ENCODE data around the gene TOGARAM2. TPM values are rescaled to one million over a fixed set of nuclear protein-coding genes. Genes with fewer than 3 reads are reported as not detected.
A peak's percentile ranks its signal among the peaks of the same experiment; 100 is the strongest.

The TOGARAM2 gene
- polyA plus RNA-seq, 4 donors = under 0.01 to 1.1 (median 0.79) TPM

GRCh38 chr2:29061616-29062015 lies 80.5 kb downstream of the TOGARAM2 start:
- H3K27ac ChIP-seq (ENCODE audit: low read depth in 1 of 3, low read length in 2 of 3) = no peak overlapping the region
- H3K36me3 ChIP-seq (ENCODE audit: control insufficient read depth in 3 of 3, insufficient read depth in 2 of 3, low read depth in 1 of 3, low read length in 3 of 3) = no peaks in the 10 kb centered on the region
- no peaks in the 10 kb centered on the region for H3K27me3 ChIP-seq (ENCODE audit: control insufficient read depth in 3 of 3, insufficient read depth in 3 of 3, low read length in 3 of 3)
- no peak for DNase-seq
- FAIRE-seq = no peak
- H3K9me3 ChIP-seq (ENCODE audit: control insufficient read depth in 2 of 2, insufficient read depth in 1 of 2, low read depth in 1 of 2, low read length in 1 of 2) = no peaks in the 10 kb centered on the region
- H3K4me3 ChIP-seq (ENCODE audit: low read depth in 1 of 3, low read length in 3 of 3) = no peak overlapping the region
- no peaks in the 10 kb centered on the region for H3K4me1 ChIP-seq (ENCODE audit: control insufficient read depth in 3 of 3, insufficient read depth in 2 of 3, low read depth in 1 of 3, low read length in 2 of 3)
- WGBS, 3 donors = 80 to 94% (median 89%) methylated on average over 3 of the region's 3 CpGs

DNA sequence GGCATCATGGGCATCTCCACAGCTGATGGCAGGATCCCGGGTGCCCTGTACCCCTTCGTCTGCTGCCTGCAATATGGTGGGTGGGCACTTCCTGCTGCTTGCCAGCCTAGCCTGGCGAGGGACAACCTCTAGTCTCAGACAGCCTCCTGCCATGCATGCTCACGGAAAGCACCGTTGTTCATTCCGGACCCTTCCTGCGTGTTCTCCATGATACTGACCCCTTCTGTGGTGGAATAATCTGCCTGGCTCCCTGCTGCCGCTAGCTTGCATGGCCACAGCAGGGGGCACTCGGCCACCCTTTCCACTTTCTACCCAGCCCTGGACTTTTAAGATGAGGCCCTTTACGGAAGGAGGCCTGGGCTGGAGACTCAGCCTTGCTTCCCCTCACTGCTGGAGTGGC lies 81.3 kb downstream of the TOGARAM2 start:
- H3K9me3 ChIP-seq (ENCODE audit: control insufficient read depth in 2 of 2, insufficient read depth in 1 of 2, low read depth in 1 of 2, low read length in 1 of 2) = no peaks in the 10 kb centered on the region
- no peak for FAIRE-seq
- DNase-seq = no peak
- no peak overlapping the region for H3K27ac ChIP-seq (ENCODE audit: low read depth in 1 of 3, low read length in 2 of 3)
- no peak overlapping the region for H3K4me3 ChIP-seq (ENCODE audit: low read depth in 1 of 3, low read length in 3 of 3)
- WGBS, 3 donors = 93 to 96% (median 95%) methylated on average over 10 of the region's 10 CpGs
- H3K36me3 ChIP-seq (ENCODE audit: control insufficient read depth in 3 of 3, insufficient read depth in 2 of 3, low read depth in 1 of 3, low read length in 3 of 3) = no peaks in the 10 kb centered on the region
- H3K27me3 ChIP-seq (ENCODE audit: control insufficient read depth in 3 of 3, insufficient read depth in 3 of 3, low read length in 3 of 3) = no peaks in the 10 kb centered on the region
- no peaks in the 10 kb centered on the region for H3K4me1 ChIP-seq (ENCODE audit: control insufficient read depth in 3 of 3, insufficient read depth in 2 of 3, low read depth in 1 of 3, low read length in 2 of 3)

DNA sequence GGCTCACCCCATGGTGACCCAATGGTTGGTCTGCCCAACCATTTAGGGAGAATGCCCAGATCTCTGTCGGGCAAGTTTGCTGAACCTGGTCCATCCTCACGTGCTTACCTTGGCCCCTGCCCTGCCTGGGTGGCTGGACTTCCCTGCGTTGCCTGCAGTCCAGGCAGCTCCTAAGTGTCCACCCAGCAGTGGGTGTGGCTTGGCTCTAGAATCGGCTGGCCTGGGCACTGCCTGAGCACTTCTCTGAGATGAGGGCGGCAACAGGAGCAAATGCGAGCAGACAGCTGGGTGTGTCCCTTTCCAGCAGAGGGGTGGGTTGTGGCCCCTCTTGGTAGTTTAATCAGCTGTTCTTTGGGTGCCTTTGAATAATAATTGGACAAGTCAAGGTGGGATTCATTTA lies 82.0 kb downstream of the TOGARAM2 start:
- Histone ChIP-seq H3K27ac (ENCODE audit: low read depth in 1 of 3, low read length in 2 of 3) (no peak overlapping the region), H3K9me3 (ENCODE audit: control insufficient read depth in 2 of 2, insufficient read depth in 1 of 2, low read depth in 1 of 2, low read length in 1 of 2) (no peaks in the 10 kb centered on the region), H3K4me3 (ENCODE audit: low read depth in 1 of 3, low read length in 3 of 3) (no peak overlapping the region), H3K36me3 (ENCODE audit: control insufficient read depth in 3 of 3, insufficient read depth in 2 of 3, low read depth in 1 of 3, low read length in 3 of 3) (no peaks in the 10 kb centered on the region), H3K27me3 (ENCODE audit: control insufficient read depth in 3 of 3, insufficient read depth in 3 of 3, low read length in 3 of 3) (no peaks in the 10 kb centered on the region), H3K4me1 (ENCODE audit: control insufficient read depth in 3 of 3, insufficient read depth in 2 of 3, low read depth in 1 of 3, low read length in 2 of 3) (no peaks in the 10 kb centered on the region)
- FAIRE-seq (no peak), DNase-seq (no peak)
- WGBS, 3 donors = 72 to 87% (median 78%) methylated on average over 6 of the region's 6 CpGs

DNA sequence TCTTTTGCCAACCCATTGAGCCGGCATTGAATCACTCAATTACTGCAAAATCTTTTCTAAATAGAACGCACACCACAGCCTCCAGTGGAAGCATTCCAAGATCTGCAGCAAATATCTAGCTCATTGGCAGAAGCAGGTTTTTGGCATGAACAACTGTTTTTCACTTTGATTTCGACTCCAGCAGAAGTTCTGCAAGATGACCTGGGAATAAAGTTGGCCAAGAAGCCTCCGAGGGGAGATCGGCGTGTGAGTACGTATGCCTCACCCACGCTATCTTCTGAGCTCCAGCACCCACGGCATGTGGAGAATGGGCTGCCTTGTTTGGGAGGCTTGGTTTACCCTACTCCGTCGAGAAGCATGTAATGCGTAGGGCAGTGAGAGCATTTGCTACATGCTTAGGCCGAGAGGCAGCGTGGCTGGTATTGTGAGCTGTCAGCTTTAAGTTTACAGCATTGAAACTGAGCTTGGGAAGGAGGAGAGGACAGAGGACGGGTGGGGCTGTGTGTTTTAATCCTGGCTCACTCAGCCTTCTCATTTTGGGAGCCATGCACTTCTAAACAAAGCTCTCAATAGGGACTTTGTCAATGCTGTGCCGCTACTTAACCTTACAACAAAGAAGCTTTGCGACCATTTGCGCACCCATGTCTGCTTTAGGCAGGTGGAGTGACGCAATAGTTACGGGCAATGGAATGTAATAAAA lies 82.7 kb downstream of the TOGARAM2 start:
- H3K9me3 ChIP-seq (ENCODE audit: control insufficient read depth in 2 of 2, insufficient read depth in 1 of 2, low read depth in 1 of 2, low read length in 1 of 2) = no peaks in the 10 kb centered on the region
- no peaks in the 10 kb centered on the region for H3K36me3 ChIP-seq (ENCODE audit: control insufficient read depth in 3 of 3, insufficient read depth in 2 of 3, low read depth in 1 of 3, low read length in 3 of 3)
- DNase-seq = no peak
- no peak for FAIRE-seq
- H3K27ac ChIP-seq (ENCODE audit: low read depth in 1 of 3, low read length in 2 of 3) = peak overlapping the region in 1 of 3 donors; percentile 29
- H3K4me3 ChIP-seq (ENCODE audit: low read depth in 1 of 3, low read length in 3 of 3) = no peak overlapping the region
- H3K4me1 ChIP-seq (ENCODE audit: control insufficient read depth in 3 of 3, insufficient read depth in 2 of 3, low read depth in 1 of 3, low read length in 2 of 3) = no peaks in the 10 kb centered on the region
- no peaks in the 10 kb centered on the region for H3K27me3 ChIP-seq (ENCODE audit: control insufficient read depth in 3 of 3, insufficient read depth in 3 of 3, low read length in 3 of 3)
- WGBS, 3 donors = 73 to 87% (median 82%) methylated on average over 20 of the region's 20 CpGs

GRCh38 chr2:29064346-29064715 lies 83.2 kb downstream of the TOGARAM2 start:
- FAIRE-seq = no peak
- Histone ChIP-seq H3K4me3 (ENCODE audit: low read depth in 1 of 3, low read length in 3 of 3) (no peak overlapping the region), H3K4me1 (ENCODE audit: control insufficient read depth in 3 of 3, insufficient read depth in 2 of 3, low read depth in 1 of 3, low read length in 2 of 3) (no peaks in the 10 kb centered on the region), H3K27me3 (ENCODE audit: control insufficient read depth in 3 of 3, insufficient read depth in 3 of 3, low read length in 3 of 3) (no peaks in the 10 kb centered on the region), H3K27ac (ENCODE audit: low read depth in 1 of 3, low read length in 2 of 3) (no peak overlapping the region), H3K36me3 (ENCODE audit: control insufficient read depth in 3 of 3, insufficient read depth in 2 of 3, low read depth in 1 of 3, low read length in 3 of 3) (no peaks in the 10 kb centered on the region), H3K9me3 (ENCODE audit: control insufficient read depth in 2 of 2, insufficient read depth in 1 of 2, low read depth in 1 of 2, low read length in 1 of 2) (no peaks in the 10 kb centered on the region)
- 70 to 83% (median 80%) methylated on average over 4 of the region's 4 CpGs for WGBS, 3 donors
- DNase-seq = no peak

GRCh38 chr2:29064746-29065067 lies 83.6 kb downstream of the TOGARAM2 start:
- DNase-seq (no peak), FAIRE-seq (no peak)
- 64 to 74% (median 73%) methylated on average over 11 of the region's 11 CpGs for WGBS, 3 donors
- Histone ChIP-seq H3K4me1 (ENCODE audit: control insufficient read depth in 3 of 3, insufficient read depth in 2 of 3, low read depth in 1 of 3, low read length in 2 of 3) (no peaks in the 10 kb centered on the region), H3K36me3 (ENCODE audit: control insufficient read depth in 3 of 3, insufficient read depth in 2 of 3, low read depth in 1 of 3, low read length in 3 of 3) (no peaks in the 10 kb centered on the region), H3K27ac (ENCODE audit: low read depth in 1 of 3, low read length in 2 of 3) (no peak overlapping the region), H3K27me3 (ENCODE audit: control insufficient read depth in 3 of 3, insufficient read depth in 3 of 3, low read length in 3 of 3) (no peaks in the 10 kb centered on the region), H3K9me3 (ENCODE audit: control insufficient read depth in 2 of 2, insufficient read depth in 1 of 2, low read depth in 1 of 2, low read length in 1 of 2) (no peaks in the 10 kb centered on the region), H3K4me3 (ENCODE audit: low read depth in 1 of 3, low read length in 3 of 3) (no peak overlapping the region)

DNA sequence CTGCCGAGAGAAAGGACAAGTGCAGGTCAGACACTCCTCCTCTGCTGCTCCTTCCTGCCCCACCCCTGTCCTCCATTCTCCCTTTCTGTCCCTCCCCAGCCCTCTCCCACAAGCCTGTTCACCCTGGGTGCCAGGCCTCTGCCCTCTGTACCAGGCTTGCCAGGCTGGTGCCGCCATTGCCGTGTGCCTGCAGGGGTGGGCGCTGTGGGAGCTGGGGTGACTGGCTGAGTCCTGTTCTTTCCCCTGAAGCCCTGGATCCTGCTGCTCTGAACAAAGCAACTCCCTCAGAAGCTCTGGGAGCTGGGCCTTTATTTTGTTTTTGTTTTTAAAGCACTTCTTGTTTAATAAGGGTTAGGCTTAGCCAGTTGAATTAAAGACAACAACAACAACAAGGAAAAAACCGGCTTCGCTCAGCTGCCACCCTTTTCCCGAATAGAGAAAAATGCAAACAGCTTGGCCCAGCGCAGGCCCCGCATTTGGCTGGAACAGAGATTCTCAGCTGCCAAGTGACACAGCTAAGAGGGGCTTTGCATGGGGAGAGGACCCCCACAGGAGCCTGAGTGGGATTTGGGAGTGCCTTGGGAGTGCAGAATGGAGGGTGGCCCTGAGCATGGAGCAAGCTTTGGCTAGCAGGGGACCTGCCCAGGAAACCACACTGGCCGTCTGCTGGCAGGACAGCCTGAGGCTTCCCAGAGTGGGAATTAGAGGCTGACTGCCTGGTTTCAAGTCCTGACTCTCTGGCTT lies 84.1 kb downstream of the TOGARAM2 start:
- FAIRE-seq (no peak), DNase-seq (no peak)
- WGBS, 3 donors = 59 to 68% (median 67%) methylated on average over 10 of the region's 10 CpGs
- H3K27me3 ChIP-seq (ENCODE audit: control insufficient read depth in 3 of 3, insufficient read depth in 3 of 3, low read length in 3 of 3) = no peaks in the 10 kb centered on the region
- no peaks in the 10 kb centered on the region for H3K36me3 ChIP-seq (ENCODE audit: control insufficient read depth in 3 of 3, insufficient read depth in 2 of 3, low read depth in 1 of 3, low read length in 3 of 3)
- peak overlapping the region in 1 of 3 donors; percentile 30 for H3K27ac ChIP-seq (ENCODE audit: low read depth in 1 of 3, low read length in 2 of 3)
- H3K4me3 ChIP-seq (ENCODE audit: low read depth in 1 of 3, low read length in 3 of 3) = no peak overlapping the region
- H3K9me3 ChIP-seq (ENCODE audit: control insufficient read depth in 2 of 2, insufficient read depth in 1 of 2, low read depth in 1 of 2, low read length in 1 of 2) = no peaks in the 10 kb centered on the region
- H3K4me1 ChIP-seq (ENCODE audit: control insufficient read depth in 3 of 3, insufficient read depth in 2 of 3, low read depth in 1 of 3, low read length in 2 of 3) = no peaks in the 10 kb centered on the region

GRCh38 chr2:29066271-29066860 lies 85.3 kb downstream of the TOGARAM2 start:
- Histone ChIP-seq H3K9me3 (ENCODE audit: control insufficient read depth in 2 of 2, insufficient read depth in 1 of 2, low read depth in 1 of 2, low read length in 1 of 2) (no peaks in the 10 kb centered on the region), H3K4me3 (ENCODE audit: low read depth in 1 of 3, low read length in 3 of 3) (no peak overlapping the region), H3K27ac (ENCODE audit: low read depth in 1 of 3, low read length in 2 of 3) (peak overlapping the region in 1 of 3 donors; percentile 22), H3K27me3 (ENCODE audit: control insufficient read depth in 3 of 3, insufficient read depth in 3 of 3, low read length in 3 of 3) (no peaks in the 10 kb centered on the region), H3K36me3 (ENCODE audit: control insufficient read depth in 3 of 3, insufficient read depth in 2 of 3, low read depth in 1 of 3, low read length in 3 of 3) (no peaks in the 10 kb centered on the region), H3K4me1 (ENCODE audit: control insufficient read depth in 3 of 3, insufficient read depth in 2 of 3, low read depth in 1 of 3, low read length in 2 of 3) (no peaks in the 10 kb centered on the region)
- WGBS, 3 donors = 90 to 91% (median 91%) methylated on average over 8 of the region's 8 CpGs
- FAIRE-seq = no peak
- no peak for DNase-seq

Data from small intestine (tissue), 7 donors.